NCI-H187 (cell line): ENCODE data around the gene TMEM255B.
"Not testable (repeated sequence)": the region's sequence is repeated elsewhere in the genome, so short reads cannot be mapped to it uniquely, and the experiment has no call there.

Source experiments
- DNase-seq, 2 experiments: peaks; one replicate each; lab custom pipeline; 2025; lab: John Stamatoyannopoulos, UW

Gene TMEM255B

GRCh38 chr13:113817860-113818691 lies 59.0 kb downstream of the TMEM255B start:
- DNase-seq, result no peak

DNA sequence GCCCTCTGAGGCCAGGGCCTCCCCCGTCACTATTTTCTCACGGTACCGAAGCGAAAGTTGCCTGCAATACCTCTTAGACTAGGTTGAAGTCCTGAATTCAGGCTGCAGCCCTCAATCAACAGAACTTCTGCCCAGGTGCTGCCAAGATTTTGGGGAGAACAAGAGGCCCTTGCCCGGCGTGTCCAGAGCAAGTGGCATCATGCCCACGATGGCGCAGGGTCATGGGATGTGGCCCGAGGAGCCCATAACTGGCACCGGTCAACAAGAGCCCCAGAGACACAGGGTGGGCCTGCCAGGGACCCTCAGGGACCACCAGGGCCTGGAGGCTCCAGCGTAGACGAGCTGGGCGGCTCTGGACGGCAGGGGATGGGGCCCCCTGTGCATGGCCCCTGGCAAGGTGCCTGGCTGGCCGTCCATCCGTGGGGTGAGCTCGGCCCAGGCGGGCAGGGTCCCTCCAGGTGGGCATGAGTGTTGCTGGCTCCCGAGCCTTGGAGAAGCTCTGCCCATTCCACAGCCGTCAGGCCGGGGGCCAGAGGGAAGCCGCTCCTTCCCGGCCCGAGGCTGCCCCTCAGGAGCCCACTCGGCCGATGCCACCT lies 59.8 kb downstream of the TMEM255B start:
- no peak for DNase-seq

DNA sequence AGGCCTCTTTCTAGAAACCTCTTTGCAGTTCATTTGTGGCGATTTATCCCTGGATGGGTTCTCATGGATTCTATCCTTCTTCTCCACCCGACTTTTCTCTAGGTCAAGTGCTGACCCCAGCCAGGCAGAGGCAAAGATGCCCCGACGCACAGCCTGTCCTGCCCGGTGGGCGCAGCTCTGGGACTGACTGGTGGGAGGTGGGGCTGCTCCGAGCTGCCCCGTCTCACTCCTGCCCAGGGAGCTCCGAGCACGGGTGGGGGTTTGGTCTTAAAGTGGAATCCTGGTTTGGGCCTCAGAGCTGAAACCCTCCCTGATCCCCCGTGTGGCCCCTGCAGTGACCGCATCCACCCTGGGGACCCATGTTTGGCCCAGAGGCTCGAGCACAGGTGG lies 60.3 kb downstream of the TMEM255B start:
- no peak for DNase-seq

- no peak for DNase-seq
These were observed 61.0 kb downstream of the TMEM255B start for GRCh38 chr13:113819731-113820715.

DNA sequence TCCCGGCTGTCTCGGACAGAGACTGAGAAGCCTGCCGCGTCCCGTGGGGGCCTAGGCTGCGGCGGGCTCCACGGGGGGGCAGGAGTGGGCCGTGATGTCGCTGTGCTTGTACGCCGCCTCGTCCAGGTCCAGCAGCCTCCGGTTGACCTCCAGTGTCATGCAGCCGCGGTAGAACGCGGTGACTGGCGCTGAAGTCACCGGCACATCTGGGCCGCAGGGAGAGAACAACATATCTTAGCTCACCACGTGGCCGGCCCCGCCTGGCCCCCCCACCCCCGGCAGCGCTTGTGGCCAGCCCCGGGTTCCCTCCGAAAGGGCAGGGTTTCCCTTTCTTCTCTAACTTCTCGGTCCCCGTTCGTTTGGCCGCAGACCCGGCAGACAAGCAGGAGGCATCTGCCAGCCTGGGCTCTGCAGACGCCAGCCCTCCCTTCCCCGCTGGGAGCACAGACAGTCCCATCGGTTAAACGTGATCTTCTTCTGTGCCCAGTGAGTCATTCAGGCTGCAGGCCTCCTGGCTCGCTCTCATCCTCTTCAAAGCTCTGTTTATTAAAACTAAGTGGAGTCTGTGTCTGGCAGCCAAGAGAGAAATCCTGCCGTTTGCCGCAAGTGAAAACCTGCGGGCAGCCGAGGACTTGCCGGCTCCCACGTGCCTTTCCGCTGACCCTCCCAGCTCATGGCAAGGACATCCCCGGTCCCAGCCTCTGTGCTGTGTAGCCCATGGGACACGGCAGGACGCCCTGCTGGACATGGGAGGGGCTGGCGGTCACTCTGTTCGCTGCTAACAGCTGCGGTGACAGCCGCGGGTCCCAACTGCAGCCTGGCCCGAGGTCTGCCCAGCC lies 62.0 kb downstream of the TMEM255B start:
- DNase-seq, result peak; percentile 68 to 90

GRCh38 chr13:113821847-113822246 lies 62.8 kb downstream of the TMEM255B start:
- no peak for DNase-seq

DNA sequence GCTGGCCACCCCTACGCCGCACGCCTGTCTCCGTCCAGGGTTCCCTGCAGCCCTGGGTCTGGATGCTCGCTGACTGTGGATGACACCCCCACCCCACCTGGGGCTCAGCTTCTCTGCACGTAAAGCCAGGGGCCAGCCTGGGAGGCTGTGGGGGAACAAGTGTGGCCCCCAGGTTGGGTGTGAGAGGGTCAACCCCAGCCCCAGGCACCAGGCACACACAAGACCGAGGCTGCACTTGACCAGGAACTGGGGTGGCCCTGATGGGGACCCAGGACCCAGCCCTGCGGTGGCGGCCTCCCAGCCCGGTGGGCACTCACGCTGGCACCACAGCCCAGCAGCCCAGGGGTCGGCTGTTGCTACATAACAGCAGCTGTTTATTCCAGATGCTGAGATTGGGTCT lies 63.2 kb downstream of the TMEM255B start:
- no peak for DNase-seq

DNA sequence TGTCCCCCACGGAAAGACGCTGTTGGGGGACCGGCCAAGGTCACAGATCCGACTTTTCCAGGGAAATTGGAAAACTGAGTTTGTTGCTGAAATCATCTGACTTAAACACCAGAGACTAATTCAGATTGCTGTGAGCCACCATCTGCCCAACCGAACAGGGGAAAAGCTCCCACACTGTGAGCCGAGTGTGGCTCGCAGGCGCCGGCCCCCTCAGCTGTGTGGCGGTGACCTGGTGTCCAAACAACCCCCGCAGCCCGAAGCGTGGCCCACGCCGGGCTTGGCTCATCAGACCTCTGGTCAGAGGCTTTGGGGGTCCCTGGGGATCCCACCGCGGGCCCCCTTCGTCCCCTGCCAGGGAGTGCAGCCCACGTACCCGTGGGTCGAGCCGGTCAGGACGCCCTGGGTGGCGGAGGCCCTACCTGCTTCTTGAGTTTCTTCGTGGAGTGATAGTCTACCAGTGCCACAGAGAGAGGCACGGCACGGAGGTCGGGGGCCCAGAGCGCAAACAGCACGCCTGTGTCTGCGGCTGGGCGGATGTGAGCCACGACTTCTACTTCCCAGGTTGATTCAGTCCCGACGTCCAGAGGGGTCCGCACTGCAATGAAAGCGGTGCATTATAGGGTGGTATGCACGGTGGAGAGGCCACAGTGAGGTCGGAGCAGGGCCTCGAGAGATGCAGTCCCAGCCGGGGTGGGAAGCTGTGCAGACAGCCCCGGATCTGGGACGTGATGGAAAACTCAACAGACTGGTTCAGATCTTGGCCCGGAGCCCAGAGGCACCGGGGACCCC lies 64.1 kb downstream of the TMEM255B start:
- no peak for DNase-seq

- no peak for DNase-seq
These were observed 64.7 kb downstream of the TMEM255B start for GRCh38 chr13:113823771-113824170.

DNA sequence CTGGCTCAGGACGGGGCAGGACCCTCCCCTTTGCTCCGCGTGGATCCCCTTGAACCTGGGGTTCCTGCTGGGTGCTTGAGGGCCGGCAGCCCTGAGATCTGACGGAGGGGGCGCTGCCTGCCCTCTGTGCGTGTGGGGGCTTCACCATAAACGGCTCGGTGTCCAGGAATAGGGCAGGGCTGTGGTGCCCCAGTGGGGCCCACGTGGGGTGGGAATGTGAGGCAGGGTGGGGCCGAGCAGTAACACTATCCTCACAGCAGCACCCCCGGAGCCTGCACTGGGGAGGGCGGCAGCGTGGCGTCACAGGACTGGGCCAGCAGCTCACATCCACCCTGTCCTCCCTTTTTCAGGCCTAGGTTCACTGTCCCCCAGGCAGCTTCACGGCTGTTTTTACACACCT lies 66.8 kb downstream of the TMEM255B start:
- no peak for DNase-seq

DNA sequence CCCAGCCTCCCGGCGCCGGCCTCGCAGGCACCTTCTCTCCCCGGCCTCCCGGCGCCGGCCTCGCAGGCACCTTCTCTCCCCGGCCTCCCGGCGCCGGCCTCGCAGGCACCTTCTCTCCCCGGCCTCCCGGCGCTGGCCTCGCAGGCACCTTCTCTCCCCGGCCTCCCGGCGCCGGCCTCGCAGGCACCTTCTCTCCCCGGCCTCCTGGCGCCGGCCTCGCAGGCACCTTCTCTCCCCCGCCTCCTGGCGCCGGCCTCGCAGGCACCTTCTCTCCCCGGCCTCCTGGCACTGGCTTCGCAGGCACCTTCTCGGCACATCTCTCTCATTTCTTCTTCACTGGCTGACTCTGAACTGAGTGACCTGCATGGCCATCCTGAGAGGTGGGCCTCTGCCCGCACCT lies 67.4 kb downstream of the TMEM255B start:
- not testable (repeated sequence) for DNase-seq

GRCh38 chr13:113827021-113827420 lies 68.0 kb downstream of the TMEM255B start:
- no peak for DNase-seq

GRCh38 chr13:113828282-113828825 lies 69.3 kb downstream of the TMEM255B start:
- DNase-seq, result no peak

- not testable (repeated sequence) for DNase-seq
These were observed 71.5 kb downstream of the TMEM255B start for GRCh38 chr13:113830426-113830950.

- DNase-seq, result no peak
These were observed 72.0 kb downstream of the TMEM255B start for GRCh38 chr13:113831061-113831460.

DNA sequence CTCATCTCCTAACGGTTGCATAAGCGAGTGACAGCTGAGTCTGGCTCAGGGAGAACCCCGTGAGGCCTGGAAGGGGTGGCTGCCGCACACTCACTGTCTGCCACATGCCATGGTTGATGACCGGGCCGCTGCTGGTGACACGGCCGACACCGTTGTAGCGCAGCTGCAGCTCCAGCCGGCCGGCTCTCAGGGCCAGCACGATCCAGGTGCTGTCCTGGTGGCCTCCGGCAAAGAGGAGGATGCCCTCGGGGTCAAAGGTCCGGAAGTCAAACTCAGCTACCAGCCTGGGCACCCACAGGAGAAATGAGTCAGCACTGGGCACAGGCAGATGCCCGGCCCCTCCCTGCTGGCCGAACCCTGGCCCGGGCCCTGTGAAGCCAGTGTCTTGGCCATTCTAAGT lies 73.2 kb downstream of the TMEM255B start:
- DNase-seq, result no peak

DNA sequence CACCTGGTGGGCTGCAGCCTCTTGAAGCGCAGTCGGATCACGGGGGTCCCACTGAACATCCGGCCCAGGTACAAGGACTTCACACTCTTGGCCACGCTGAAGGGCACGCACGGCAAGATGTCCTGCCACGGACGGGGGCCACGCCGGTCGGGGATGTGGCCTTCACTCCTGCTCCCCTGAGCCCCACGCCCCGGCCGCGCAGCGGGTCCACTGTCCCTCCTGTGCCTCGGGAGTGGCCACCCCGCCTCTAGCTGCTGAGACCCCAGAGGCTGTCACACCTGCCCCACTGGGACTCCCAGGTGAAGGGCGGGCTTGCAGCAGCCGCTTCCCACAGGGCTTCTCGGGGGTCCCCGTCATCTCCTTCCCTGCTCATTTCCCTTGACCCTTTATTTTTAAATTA lies 73.6 kb downstream of the TMEM255B start:
- no peak for DNase-seq

DNA sequence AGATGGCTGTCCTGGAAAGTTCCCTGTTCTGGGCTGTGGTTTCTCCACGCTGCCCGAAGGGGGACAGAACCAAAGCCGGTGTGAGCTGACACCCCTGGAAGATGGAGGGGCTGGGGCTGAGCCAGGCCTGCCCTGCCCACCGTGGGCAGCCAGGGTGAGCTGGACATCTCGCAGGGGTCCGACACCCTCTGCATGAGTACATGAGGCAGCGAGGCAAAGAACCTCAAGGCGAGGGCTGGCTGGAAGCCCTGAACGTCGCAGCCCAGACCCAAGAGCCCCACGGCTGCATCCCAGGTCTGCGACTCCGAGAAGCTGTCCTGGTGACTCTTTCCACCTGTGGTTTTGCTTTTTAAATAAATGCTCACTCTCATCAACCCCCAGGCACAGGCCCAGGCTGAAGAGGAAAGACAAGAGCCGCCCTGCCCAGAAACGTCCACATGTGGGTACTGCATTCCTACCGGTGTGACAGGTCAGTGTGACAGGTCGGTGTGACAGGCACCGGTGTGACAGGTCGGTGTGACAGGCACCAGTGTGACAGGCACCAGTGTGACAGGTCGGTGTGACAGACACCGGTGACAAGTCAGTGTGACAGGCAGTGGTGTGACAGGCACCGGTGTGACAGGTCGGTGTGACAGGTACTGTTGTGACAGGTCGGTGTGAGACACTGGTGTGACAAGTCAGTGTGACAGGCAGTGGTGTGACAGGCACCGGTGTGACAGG lies 74.2 kb downstream of the TMEM255B start:
- no peak for DNase-seq

DNA sequence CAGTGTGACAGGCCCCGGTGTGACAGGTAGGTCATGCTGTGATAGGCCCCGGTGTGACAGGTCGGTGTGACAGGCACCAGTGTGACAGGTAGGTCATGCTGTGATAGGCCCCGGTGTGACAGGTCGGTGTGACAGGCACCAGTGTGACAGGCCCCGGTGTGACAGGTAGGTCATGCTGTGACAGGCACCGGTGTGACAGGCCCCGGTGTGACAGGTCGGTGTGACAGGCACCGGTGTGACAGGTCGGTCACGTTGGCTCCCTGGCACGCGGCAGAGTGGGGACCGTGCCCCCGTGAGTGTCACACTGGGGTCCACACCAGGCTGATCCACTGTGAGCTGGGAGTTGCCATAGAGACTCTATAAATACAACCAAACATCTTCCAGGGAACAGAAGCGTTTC lies 75.0 kb downstream of the TMEM255B start:
- not testable (repeated sequence) for DNase-seq
